Chondrocyte (in vitro differentiated cells): ENCODE measurements around the gene ANP32B. TPM values are rescaled to one million over a fixed set of nuclear protein-coding genes. Genes with fewer than 3 reads are reported as not detected.

Experiments used
- DNase-seq: peaks from one replicate; pipeline ENCODE4 v3.0.0; 2021; ENCODE audit warnings: mixed read lengths, low spot score
- H3K27ac Mint-ChIP-seq: one replicate; pipeline ENCODE4 v1.8.0; 2021; ENCODE audit warnings: mild to moderate bottlenecking, moderate library complexity, mixed read lengths; ENCODE audit not compliant: unreplicated experiment
- H3K27me3 Mint-ChIP-seq: 2 replicates; pipeline ENCODE4 v1.8.0; 2021; ENCODE audit warnings: low read depth, mixed read lengths
- H3K36me3 Mint-ChIP-seq: 2 replicates; pipeline ENCODE4 v1.8.0; 2021; ENCODE audit warnings: low read depth, mixed read lengths
- H3K4me1 Mint-ChIP-seq: 2 replicates; pipeline ENCODE4 v1.8.0; 2021; ENCODE audit warnings: low read depth, mild to moderate bottlenecking, mixed read lengths
- H3K4me3 Mint-ChIP-seq: one replicate; pipeline ENCODE4 v1.8.0; 2021; ENCODE audit warnings: mild to moderate bottlenecking, moderate library complexity, mixed read lengths; ENCODE audit not compliant: unreplicated experiment
- H3K9me3 Mint-ChIP-seq: 2 replicates; pipeline ENCODE4 v1.8.0; 2021; ENCODE audit warnings: low read depth, mixed read lengths
- CTCF ChIP-seq: fragments of 200-600 bp; sonication (generic); IDR thresholded peaks from 2 replicates; pipeline ENCODE4 v1.5.0; 2021; ENCODE audit warnings: antibody characterized with exemption, mild to moderate bottlenecking, moderate library complexity
- total RNA-seq: library from RNA; stranded (reverse); gene quantifications from 3 replicates; pipeline ENCODE4 v1.2.1, GENCODE V29; 2021

ANP32B gene
- total RNA-seq, 1 donor from 2014 or later: 86.1 TPM

- no peak for TF ChIP-seq CTCF
- Mint-ChIP-seq H3K4me1 (peaks cover 21% of the 10 kb centered on the region), H3K27me3 (peaks cover 2% of the 10 kb centered on the region), H3K27ac (no peak overlapping the region), H3K9me3 (peaks cover 2% of the 10 kb centered on the region), H3K36me3 (peaks cover 1% of the 10 kb centered on the region), H3K4me3 (no peak overlapping the region)
- DNase-seq: no peak
Measured at GRCh38 chr9:97978371-97979130, 4.6 kb upstream of the ANP32B start.

- H3K4me3 Mint-ChIP-seq: no peak overlapping the region
- peaks cover 21% of the 10 kb centered on the region for H3K4me1 Mint-ChIP-seq
- DNase-seq: no peak
- no peak overlapping the region for H3K27ac Mint-ChIP-seq
- H3K9me3 Mint-ChIP-seq: peaks cover 2% of the 10 kb centered on the region
- H3K36me3 Mint-ChIP-seq: no peaks in the 10 kb centered on the region
- no peaks in the 10 kb centered on the region for H3K27me3 Mint-ChIP-seq
- TF ChIP-seq CTCF: no peak
Measured at GRCh38 chr9:97979788-97980478, 3.2 kb upstream of the ANP32B start.

GRCh38 chr9:97980479-97980803, 2.7 kb upstream of the ANP32B start:
- Mint-ChIP-seq H3K36me3 (no peaks in the 10 kb centered on the region), H3K4me3 (no peak overlapping the region)
- TF ChIP-seq CTCF: no peak

GRCh38 chr9:97980918-97981845, 2.0 kb upstream of the ANP32B start:
- H3K4me1 Mint-ChIP-seq: peaks cover 31% of the 10 kb centered on the region
- H3K36me3 Mint-ChIP-seq: no peaks in the 10 kb centered on the region
- TF ChIP-seq CTCF: no peak
- DNase-seq: no peak
- H3K4me3 Mint-ChIP-seq: no peak overlapping the region
- no peaks in the 10 kb centered on the region for H3K27me3 Mint-ChIP-seq
- H3K9me3 Mint-ChIP-seq: no peaks in the 10 kb centered on the region
- H3K27ac Mint-ChIP-seq: no peak overlapping the region

More at GRCh38 chr9:97980479-97980803, 2.7 kb upstream of the ANP32B start:
- H3K4me1 Mint-ChIP-seq: peaks cover 23% of the 10 kb centered on the region
- no peaks in the 10 kb centered on the region for H3K9me3 Mint-ChIP-seq
- no peak for DNase-seq
- H3K27ac Mint-ChIP-seq: no peak overlapping the region
- no peaks in the 10 kb centered on the region for H3K27me3 Mint-ChIP-seq
